GM15510 (cell line): Measurements from ENCODE around the gene DMC1.

Source experiments
- POLR2A ChIP-seq: IDR thresholded peaks from 3 replicates; pipeline ENCODE4 v1.6.1; 2011; ENCODE audit warnings: borderline replicate concordance; ENCODE audit not compliant: insufficient read length; ENCODE audit errors: extremely low read depth

The DMC1 gene, protein sequence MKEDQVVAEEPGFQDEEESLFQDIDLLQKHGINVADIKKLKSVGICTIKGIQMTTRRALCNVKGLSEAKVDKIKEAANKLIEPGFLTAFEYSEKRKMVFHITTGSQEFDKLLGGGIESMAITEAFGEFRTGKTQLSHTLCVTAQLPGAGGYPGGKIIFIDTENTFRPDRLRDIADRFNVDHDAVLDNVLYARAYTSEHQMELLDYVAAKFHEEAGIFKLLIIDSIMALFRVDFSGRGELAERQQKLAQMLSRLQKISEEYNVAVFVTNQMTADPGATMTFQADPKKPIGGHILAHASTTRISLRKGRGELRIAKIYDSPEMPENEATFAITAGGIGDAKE

DNA sequence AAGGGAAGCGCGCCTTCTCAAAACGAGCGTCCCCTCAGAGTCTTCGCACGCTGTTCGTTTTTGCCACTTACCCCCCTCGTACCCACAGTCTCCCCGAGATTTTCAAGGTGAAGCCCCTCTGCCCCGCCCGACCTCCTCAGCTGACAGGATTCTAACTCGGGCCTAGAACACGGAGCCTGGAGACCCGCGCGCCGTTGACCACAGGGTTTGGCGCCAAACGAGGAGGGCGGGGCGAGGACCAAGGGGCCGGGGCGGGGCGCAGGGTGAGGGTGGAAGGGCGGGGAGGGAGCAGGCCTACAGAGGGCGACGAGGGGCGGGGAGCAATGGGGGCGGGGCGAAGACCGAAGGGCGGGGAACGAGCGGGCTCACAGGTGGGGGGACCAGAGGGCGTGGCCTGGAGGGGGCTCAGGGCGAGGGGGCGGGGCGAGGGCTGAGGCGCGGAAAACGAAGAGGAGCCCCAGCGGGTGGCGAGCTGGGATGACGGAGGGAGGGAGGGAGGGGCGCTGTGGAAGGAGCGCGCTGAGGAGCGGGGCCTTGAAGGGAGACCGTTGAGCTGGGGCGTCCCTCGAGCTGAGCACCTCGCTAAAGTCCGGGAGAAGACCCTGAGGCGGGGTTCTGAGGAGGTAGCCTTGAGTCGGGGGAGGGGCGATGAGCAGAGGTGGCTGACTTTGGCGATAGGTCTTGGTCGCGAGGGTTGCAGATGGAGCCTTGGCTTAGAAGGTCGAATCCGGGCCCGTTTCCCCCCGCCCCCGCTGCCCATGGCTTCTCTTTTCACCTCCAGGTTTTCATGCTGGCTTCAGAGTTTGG is at the start of gene DMC1:
Gene DMC1 (minus strand): TSS at position 212 of the 807 bp plus-strand sequence. CDS start 1,927 bp downstream, outside the sequence.
- TF ChIP-seq POLR2A = peak; percentile 54

DNA sequence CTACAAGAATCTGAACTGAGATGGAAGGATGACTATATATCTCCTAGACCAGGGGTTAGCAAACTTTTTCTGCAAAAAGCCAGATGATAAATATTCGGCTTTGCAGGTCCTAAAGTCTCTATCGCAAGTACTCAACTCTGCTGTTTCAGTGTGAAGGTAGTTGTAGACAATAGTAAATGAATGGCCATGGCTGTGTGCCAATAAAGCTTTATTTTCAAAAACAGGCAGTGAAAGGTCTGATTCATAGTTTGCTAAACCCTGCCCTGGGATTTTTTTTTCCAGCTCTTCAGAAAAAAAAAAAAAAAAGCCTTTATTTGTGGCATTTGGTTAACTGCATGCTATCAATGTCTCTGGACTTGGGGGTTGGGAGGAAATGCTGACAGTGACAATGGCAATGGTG is 48.7 kb upstream of the DMC1 start:
- no peak for TF ChIP-seq POLR2A

DNA sequence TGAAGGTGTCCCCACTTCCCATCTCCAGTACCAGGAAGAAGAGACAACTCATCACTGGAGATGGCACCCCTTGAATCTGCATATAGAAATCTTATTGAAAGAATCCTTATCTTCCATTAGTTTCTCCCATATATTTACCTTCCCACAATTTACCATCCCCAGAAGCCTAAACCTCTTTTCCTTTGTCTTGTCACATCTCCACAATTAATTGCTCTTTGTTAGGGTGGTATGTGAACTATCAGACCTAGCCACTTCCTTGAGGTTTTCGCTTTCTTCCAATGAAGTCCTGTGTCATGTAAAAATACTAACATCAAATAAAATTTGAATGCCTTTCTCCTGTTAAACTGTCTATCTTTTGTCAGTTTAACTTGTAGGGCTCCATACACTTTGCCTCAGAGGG is 48.3 kb upstream of the DMC1 start:
- no peak for TF ChIP-seq POLR2A

DNA sequence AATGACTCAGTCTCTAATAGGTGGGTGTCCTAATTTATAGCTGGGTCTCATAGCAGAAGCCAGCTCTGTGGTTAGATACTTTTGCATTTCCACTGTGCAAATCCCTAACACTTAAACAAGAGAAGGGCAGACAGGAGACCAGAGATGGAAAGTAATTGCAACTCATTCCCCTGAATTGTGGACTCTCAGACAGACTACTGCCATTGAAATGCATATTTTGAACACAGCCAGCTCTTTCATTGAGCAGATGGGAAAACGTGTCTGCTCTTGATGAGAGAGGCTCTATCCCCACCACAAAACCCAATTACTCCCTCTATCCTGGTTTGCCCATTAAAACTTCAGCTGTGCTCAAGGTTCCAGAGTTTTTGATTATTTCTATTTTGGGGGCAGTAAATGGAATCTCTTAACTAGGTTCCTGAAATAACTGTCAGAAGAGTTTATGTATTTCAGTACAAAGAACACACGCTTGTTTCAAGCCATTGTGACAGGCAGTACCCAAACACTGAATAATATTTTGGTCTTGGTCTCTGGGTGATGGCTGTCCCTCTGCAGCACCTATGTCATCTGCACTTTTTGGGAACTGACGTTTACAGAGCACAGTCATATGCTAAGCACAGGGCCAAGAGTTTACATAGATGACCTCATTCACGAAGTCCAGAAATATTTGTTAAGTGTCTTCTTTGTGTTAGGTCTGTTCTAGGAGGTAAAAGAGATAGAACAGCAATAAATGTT is 44.5 kb upstream of the DMC1 start:
- TF ChIP-seq POLR2A = no peak

DNA sequence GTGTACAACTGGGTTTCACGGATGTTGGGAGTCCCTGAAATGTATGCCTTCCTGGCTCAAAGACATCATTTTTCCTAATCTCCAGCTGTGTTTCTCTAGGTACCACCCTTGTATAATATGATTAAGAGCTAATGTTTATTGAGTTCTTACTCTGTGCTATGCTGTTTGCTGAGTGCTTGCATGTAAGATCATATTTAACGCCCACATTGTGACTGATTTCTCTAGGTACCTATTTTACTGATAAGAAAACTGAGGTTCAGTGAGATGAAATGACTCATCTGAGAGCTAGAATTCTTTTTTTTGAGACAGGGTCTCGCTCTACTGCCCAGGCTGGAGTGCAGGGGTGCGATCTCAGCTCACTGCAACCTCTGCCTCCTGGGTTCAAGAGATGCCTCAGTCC is 43.6 kb upstream of the DMC1 start:
- no peak for TF ChIP-seq POLR2A

DNA sequence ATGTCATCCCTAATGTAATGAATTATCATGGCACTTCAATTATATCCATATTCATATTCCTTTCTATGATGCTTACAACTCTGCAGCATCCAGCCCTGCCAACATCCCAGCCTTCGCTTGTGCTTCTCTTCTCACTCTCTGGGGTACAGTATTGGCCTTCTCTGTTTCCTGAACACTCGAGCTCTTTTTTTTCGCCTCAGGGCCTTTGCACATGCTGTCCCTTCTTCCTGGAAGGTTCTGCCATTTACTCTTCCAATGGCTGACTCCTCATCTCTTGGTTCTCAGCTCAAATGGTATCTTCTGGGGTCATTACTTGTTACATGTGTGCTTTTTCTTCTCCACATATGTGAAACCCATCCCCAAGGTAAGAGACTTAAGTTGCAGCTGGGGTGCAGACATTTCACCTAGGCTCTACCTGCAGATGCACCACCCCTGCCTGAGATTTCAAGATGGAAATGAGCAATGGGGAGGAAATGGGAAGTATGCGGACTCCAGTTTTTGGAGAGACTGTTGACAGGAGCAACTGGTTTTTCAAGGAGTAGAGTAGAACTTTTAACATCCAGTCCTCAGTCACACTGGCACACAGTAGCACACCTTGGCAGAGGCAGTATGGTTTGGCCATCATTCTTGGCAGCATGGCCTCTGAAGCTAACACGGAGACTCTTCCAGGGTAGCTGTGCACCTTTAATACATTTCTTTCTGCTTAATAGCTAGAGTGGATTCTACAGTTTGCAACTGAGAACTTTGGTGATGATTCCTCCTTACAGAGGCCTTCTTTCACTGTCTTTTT is 42.4 kb upstream of the DMC1 start:
- no peak for TF ChIP-seq POLR2A

DNA sequence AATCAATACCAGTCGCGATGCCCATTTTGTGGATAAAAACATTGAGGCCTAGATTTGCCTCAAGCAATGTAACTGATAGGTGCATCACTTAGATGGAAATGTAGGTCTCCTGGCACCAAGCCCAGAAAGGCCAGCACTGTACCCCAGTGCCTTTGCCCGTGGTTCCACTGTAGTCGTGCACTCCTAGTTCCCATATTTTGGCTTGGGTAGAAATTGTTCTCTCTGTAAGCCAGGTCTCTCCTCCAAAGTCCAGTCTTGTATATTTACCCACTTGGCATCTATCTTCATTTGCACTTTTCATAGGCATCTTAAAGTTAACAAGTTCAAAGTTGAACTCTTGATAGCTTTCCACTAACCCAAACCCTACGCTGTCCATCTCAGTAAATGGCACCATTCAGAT is 41.6 kb upstream of the DMC1 start:
- no peak for TF ChIP-seq POLR2A

GRCh38 chr22:38610234-38610633 is 40.3 kb upstream of the DMC1 start:
- no peak for TF ChIP-seq POLR2A

- TF ChIP-seq POLR2A = no peak
Measured at GRCh38 chr22:38608992-38609750, 39.2 kb upstream of the DMC1 start.

- no peak for TF ChIP-seq POLR2A
Measured at GRCh38 chr22:38607680-38608079, 37.7 kb upstream of the DMC1 start.

GRCh38 chr22:38602166-38602565 is 32.2 kb upstream of the DMC1 start:
- TF ChIP-seq POLR2A = no peak

GRCh38 chr22:38601221-38601764 is 31.3 kb upstream of the DMC1 start:
- no peak for TF ChIP-seq POLR2A

DNA sequence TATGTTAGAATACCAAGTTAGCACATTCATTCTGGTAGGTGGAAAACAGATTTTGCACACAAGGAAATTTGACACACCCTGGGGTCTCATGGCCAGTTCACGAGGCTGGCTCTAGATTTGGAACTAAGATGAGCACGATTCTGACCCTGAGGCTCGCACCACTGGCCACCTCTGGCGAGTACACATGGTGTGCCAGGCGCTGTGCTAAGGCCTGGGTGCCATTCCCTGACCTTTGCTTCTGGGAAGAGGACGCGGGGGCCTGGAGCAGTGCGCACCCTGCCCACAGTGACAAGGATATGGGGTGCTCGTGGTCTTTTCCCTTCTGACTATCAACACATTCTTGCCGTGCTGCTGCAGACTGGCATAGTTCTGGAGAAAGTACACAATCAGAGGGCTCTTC is 29.5 kb upstream of the DMC1 start:
- TF ChIP-seq POLR2A = no peak
